ENCODE data around the gene GLUD1.
"Not testable (repeated sequence)": the region's sequence is repeated elsewhere in the genome, so short reads cannot be mapped to it uniquely, and the experiment has no call there.

The GLUD1 gene

DNA sequence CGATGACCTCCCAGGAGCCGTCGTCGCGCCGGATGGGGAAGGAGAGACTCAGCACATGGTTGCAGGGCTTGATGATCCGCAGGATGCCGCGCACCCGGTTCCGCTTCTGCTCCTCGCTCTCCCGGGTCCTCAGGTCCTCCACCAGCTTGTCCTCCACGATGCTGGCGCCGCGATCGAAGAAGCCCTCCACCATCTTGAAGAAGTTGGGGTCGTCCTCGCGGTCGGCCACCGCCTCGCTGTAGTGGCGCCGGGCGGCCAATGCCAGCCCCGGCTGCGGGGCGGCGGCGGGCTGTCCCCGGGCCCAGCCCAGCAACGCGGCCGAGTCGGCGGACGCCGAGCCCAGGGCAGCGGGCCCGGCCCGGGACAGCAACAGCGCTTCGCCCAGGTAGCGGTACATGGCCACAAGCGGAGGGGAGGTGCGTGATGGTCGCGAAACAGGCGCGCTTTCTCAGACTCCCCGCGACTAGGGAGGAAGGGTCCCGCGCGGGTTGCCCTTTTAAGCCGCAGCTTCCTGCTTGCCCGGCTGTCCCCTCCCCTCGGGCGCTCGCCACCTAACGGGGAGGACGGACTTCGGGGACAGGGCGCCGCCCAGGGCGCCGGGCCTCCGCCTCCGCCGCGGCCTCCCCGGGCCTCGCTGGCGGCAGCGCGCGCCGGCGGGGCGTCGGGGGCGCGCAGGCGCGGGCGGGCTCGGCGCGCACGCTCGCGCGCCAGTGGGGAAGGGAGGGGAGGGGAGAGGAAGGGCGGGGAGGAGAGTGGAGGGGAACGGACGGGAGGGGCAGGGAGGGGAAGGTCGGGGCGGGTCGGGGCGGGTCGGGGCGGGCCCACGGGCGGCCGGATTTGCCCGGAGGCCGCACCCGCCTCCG lies at the start of gene GLUD1, which contains the start of gene SHLD2:
Gene GLUD1, minus strand, starts transcription at position 471 of the 863 bp plus-strand sequence. Its CDS starts 74 bp downstream, at position 397.
Gene SHLD2, plus strand, starts transcription at position 834 of the 863 bp plus-strand sequence. CDS start 56,149 bp downstream, outside the sequence.
- DNase-seq, result peak; percentile 55 to 74

DNA sequence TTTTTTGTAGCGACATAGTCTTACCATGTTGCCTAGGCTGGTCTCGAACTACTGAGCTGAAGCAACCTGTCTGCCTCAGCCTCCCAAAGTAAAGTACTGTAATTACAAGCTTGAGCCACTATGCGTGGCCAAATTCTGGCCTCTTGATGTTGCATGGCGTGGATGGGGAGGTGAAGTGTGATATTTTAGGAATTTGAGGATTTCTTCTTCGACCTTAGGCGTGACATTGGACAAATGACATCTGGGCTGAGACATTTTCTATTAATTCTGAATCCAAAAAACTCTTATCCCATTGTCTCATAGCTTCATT lies 48.4 kb upstream of the GLUD1 start:
- not testable (repeated sequence) for DNase-seq

DNA sequence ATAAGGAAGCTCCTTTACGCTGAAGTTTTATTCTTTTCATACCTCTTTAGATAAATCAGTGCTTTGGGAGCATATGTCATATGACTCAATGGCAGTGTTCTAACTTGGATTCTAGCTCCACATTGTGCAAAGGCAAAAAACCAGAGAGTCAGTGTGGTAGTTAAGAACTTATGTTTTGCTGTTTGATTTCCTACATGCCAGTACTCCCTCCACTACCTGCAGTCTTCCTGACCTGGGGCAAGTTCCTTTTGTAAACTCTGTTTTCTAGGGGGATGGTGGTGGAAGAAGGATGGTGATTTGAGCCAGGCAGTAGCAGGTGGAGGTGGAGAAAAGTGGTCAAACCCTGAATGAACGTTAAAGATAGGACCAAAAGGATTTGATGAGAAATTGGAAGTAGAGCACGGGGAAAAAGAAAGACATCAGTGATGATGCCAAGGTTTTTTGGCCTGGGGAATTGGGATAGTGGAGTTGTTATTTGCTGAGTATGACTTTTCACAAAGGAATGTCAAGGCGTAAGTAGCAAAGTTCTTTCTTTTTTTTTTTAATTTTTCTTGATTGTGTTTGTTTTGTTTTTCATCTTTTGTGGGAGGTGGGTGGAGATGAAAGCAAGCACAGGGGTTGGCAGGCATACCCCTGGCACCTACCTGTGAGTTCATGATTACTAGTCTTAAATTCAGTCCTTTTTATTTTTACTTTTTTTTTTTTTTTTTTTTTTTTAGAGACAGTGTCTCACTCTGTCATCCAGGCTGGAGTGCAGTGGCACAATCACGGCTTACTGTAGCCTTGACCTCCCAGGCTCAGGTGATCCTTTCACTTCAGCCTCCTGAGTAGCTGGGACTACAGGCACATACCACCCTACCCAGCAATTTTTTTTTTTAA lies 47.8 kb upstream of the GLUD1 start:
- not testable (repeated sequence) for DNase-seq

DNA sequence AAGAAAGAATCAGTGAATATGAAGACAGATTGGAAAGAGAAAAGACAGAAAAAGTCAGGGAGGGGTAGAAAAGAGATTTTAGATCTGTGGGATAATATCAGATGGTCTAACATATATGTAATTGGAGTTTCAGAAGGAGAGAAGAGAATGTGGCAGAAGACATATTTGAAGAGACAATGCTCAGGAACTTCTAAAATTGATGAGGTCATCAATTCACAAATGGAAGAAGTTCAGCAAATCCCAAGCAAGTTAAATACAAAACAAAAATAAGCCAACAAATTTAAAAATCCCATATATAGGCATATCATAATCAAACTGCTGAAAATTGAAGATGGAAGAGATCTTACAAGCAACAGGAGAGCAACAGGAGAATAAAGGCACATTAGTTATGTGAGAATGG lies 42.8 kb upstream of the GLUD1 start:
- DNase-seq, result not testable (repeated sequence)

DNA sequence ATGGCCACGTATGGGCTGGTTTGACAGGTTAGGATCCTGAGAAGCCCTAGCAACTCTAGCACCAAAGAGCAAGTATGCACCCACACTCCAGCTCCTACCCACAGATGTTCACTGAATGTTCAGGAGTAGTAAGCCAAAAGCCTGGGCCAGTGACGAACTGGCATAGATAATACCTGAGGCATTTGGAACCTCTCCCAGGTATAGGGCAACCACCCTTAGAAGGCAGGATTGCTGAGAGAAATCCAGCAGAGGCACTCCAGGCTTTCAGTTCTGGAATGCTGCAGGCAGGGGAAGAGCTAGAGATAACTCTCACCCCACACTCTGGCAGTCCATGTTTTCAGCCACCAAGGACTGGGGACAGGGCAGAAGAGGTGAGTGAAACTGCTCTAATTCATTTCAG lies 39.8 kb upstream of the GLUD1 start:
- not testable (repeated sequence) for DNase-seq

DNA sequence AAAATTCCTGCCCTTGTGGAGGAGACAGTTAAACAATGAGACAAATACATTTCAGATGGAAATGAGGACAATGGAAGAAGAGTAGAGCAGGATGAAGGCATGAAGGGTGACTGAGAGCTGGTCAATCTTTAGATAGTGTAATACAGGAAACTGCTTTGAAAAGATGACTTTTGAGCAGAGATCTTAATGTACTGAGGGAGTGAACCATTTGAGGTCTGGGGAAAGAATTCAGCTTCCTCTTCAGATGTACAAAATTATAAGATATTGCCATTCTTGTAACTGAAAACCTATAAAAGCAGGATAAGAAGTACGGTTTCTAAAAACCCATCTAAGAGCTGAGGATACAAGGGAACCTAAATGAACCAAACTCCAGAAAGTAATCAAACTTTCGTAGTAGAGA lies 39.3 kb upstream of the GLUD1 start:
- not testable (repeated sequence) for DNase-seq

DNA sequence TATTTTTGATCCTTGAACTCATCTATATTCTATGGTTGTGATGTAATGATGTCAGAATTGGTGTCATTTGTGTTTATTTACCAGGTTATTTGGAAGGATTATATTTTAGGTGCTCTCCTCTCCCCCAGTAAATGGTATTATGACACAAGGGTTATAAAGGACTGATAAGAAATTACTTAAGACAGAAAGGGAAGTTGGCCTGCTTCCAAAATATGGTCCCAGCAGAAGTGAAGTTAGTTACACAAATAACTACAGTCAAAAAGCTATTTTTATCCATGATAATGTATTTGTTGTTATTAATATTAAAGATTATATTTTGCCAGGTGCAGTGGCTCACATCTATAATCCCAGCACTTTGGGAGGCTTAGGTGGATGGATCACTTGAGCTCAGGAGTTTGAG lies 37.5 kb upstream of the GLUD1 start:
- not testable (repeated sequence) for DNase-seq

DNA sequence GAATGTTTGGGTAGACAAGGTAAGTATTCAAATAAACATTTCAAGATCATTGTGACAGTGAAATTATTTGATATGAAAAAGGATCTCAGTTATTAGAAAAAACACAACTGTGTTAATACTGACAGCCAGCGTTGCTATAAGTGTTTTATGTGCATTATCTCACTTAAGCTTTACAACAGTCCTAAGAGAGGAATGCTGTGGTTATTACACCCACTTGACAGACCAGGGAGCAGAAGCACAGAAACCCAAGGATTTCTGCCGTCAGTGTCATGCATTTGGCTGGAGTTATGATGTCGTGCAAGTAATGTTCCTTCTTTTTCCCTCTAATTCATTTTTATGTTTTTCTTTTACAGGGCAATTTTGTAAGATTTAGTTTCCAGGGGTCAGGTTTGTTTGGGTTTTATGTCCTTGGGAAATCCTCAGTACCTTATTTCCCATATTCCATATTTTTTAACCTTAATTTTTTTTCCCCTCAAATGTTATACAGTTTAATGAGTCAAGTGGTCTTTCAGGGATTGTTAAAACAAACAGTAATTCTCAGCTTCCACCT lies 33.0 kb upstream of the GLUD1 start:
- DNase-seq, result not testable (repeated sequence)

DNA sequence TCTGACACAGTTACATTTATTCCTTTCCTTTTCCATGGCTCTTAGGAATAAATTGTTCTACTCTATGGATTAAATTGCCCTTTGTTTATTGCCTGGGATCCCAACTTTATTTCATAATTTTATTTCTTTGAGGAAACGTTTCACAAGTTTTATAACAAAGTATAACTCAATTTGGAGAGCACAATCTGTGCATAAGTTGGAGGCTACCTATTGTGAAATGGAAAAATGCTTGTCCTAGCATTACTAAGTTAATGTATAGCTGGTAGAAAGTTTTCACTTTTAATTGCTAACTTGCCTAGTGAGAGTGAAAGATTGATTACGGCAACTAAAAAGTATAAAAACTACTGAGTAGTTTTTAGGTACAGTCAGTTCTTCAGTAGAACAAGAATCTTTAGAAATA lies 32.4 kb upstream of the GLUD1 start:
- DNase-seq, result not testable (repeated sequence)

DNA sequence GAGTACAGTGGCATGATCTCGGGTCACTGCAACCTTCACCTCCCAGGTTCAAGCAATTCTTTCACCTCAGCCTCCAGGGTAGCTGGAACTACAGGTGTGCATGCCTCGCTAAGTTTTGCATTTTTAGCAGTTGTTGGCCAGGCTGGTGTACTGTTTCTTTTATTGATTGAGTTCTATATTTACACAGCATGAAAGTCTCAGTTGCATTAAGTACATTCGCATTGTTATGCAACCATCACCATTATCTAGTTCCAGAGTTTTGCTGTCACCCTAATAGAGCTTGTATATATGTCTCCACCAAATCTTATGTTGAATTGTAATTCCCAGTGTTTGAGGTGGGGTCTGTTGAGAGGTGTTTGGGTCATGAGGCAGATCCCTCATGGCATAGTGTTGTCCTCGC lies 28.7 kb upstream of the GLUD1 start:
- DNase-seq, result not testable (repeated sequence)

DNA sequence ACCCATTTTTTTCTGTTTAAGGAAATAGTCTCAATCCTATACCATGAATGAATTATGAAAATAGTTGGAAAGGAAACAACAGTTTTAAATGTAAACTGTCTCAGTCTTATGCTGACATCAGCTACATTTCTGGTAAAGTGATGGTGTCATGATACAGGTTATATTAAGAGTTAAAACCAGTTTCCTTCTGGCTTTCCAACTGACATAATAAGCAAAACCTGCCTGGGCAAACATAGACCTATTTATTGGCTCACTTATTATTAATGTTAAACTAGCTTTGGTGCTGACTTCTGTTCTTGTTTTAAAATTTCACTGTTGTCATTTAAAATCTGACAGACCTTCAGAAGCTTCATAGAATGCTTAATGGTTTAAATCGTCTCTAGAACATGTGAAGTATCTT lies 24.4 kb upstream of the GLUD1 start:
- DNase-seq, result not testable (repeated sequence)

DNA sequence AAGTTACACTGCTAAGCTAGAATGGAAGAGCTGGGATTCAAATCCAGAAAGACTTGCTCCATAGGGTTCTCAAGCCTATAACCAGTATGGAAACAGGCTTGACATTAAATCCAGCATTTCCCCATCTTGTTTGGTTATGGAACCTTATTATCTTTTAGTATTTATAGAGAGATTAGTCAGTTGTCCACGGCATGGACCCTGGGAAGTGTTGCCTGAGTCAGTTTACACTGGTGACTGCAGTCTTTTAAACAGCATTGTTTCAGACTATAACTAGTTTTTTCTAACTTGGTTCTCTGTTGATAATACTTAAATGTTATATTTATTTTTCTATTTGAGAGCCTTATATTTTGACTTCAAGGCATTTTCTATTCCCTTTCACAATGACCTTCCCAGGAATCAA lies 23.5 kb upstream of the GLUD1 start:
- DNase-seq, result not testable (repeated sequence)

DNA sequence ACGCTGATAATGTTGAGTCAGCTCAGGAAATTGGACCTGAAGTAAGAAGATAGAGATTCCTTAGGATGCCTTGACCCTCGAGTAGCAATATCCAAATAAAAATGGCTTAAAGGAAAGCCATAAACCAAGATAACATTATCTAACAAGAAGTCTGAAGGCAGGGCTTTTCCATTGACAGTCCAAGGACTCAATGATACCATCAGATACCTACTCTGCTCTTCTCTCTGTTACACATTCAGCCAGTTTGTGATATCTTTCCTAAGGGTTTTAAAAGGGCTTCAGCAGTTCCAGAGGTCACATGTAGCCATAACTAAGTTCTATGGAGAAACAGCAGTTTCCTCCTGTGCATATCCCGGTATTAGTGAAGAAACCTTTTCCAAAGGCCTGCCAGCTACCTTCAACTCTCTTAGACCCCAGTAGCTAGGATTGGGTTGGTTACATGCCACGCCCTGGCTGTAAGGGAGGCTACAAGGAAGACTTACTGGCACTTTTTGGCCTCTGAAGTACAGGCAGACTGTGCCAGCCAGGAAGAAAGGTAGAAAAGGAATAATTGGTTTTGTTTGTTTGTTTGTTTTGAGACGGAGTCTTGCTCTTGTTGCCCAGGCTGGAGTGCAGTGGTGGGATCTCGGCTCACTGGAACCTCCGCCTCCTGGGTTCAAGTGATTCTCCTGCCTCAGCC lies 10.9 kb upstream of the GLUD1 start:
- DNase-seq, result no peak

DNA sequence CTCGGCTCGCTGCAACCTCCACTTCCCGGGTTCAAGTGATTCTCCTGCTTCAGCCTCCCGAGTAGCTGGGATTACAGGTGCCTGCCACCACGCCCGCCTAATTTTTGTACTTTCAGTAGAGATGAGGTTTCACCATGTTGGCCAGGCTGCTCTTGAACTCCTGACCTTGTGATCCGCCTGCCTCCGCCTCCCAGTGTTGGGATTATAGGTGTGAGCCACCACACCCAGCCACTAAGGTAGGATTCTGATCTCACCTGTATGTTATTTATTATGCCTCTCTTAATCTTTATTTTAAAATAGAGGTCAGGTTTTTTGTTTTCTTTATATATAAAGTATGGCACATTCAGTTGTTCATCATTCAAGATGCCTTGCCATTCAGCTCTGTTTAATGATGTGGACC lies 10.1 kb upstream of the GLUD1 start:
- DNase-seq, result not testable (repeated sequence)

DNA sequence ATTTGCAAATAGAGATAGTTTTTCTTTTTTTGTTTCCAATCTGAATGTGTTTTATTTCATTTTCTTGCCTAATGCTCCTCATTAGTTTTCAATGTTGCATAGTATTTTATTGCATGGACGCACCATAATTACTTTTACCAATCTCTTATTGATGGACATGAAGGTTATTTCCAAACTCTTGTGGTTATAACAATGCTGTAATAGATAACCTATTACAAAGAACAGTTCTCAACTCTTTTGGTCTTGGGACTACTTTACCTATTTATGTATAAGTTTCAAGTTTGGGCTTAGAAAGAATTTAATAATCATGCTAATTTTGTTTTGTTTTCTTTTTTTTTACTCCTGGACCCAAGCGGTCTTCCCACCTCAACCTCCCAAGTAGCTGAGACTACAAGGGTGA lies 7.4 kb upstream of the GLUD1 start:
- no peak for DNase-seq

DNA sequence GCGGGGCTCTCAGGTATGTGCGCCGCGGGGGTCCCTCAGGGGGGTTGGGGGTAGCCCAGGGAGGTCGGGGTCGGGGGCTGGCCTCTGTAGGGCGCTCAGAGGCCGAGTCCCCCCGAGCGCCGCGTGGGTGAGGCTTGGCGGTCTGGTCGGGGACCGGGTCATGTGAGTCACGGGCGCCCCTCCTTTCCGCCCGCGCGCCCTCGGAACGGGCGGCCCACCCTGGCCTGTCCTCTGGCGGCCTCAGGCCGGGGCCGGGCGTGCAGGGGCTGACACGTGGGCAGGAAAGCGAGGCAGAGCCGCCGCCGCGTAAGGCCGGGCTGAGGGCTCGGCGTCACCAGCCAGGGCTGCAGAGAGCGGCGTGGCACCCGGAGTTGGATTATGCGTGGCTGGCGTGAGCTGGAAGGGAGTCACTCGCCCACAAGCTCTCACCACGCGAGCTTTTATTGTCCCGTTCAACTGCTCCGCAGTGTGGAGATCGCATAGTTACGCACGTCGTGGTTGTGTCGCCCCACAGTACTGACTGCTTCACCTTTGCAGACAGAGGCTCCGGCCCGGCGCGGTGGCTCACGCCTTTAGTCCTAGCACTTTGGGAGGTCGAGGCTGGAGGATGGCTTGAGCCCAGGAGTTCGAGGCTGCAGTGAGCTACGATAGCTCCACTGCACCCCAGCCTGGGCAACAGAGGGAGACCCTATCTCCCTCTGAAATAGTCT lies 748 bp upstream of the GLUD1 start:
- DNase-seq, result peak; percentile 10 to 27

DNA sequence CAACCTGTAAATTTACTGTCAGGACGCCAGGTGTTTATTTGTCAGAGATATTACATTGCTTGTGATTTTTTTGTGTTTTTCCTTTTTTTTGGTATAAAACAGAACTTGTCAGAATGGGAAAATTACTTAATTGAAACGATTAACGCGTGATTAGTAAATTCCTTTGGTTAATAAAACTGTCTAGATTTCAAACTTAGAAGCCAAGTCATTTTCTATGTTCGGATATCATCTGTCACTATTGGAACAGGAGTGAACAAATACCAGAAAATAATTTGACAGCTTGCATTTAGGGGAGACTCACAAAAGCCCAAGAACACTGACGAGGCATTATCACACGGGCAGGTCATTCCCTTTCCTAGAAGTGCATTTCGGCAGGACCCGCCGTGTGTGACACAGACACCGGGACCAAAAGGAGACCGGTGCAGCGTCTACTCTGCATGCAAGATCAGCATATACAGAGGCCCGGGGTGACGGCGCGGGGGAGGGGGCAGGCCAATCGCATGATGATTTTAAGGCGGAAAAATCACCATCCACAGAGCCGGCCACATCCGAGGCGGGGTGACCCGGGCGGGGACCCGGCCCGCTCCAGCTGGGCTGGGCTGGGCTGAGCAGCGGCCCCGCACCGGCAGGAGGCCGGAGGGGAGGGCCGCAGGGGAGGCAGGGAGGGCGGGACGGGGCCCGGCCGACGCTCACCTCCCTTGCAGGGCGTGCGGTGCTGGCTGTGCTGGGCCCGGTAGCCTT lies 841 bp downstream of the GLUD1 start:
- DNase-seq, result peak; percentile 4 to 19

DNA sequence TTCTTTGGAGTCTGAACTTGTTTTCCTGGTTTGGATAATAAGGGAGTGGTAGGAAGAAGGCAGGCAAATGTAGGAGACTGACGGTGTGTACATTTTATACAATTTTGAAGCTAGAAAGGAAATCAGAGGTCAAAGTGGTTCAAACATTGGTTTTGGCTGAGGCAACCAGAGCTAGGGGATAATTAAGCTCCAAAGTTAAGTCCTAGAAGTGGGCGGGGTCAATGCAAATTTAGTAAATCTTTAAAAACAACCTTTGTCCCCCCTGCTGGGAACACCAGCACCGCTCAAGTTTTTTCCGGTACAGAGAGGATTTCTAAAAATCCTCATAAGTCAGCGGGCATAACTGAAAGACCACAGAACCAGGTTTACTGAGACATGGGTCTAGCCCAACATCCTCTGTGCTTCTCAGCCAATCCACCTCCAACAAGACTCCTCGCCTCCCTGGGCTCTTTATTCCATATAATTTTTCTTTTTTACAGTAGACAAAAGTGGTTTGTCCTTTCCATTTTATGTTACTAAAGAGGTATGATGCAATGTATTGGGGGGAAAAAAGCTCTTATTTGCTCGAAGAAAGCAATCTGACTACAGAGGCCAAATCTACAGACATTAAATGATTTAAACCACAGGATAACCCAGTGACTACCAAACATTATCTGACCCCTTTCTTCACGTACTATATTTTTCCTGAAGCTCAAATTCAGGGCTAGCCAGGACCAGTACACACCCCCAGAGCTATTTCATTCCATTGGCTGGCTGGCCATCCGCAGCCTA lies 1.6 kb downstream of the GLUD1 start:
- DNase-seq, result no peak

DNA sequence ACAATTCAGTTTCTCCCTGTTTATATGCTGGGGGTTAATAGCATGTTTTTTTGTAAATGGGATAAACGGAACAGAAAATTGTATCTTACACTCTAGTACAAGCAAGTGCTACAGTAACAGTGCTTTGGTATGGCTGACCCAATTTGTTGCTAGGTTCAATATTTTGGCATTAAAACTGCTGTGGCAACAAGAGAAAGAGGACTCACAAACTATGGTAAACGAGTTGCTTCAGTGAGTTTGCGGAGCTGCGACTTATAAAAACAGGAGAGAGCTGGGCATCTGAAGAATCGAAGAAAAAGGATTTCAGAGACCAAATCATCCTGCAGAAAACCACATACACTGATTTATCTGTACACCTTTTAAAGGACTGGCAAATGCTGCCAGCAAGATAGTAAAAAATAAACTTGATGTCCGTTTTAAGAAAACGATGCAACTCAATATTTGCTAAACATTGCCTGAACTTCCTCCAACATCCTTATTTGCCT lies 2.2 kb downstream of the GLUD1 start:
- no peak for DNase-seq

DNA sequence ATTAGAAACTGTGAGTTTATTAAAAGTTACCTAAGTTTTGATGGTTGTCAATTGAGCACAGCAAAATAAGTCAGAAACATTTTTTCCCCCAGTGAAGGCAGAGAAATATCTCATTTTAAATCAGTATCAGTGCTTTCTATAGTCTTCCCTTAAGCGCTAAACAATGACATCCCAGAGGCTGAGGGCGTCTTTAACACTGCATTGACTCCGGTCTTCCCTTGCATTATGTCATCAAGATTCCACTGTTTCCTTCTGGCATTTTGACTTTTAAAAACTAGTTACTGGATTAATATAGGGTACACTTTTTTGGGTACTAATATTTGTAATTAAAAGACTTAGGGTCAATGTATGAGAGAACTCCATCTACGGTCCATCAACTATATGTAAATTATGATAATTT lies 3.9 kb downstream of the GLUD1 start:
- DNase-seq, result no peak

Data from SHP77 (cell line).